Fibroblast of lung (primary cell): ENCODE measurements around the gene ANKRD44.

ENCODE experiments used
- EZH2 ChIP-seq: IDR thresholded peaks from 2 replicates; pipeline ENCODE4 v1.5.1; 2012; ENCODE audit warnings: low read length, control low read depth, mild to moderate bottlenecking; ENCODE audit errors: missing control alignments
- TF ChIP-seq, protein P1 (sequence below), 2 donors: IDR thresholded peaks in 1 of 2; conservative IDR thresholded peaks in 1 of 2; 1 replicate in 1 of 2; 2 replicates in 1 of 2; pipeline ENCODE4 v1.5.1; 2011 to 2012; ENCODE audit warnings: low read length in 2 of 2, control low read depth in 1 of 2, inconsistent platforms in 1 of 2, low read depth in 1 of 2, mild to moderate bottlenecking in 1 of 2

DNA sequence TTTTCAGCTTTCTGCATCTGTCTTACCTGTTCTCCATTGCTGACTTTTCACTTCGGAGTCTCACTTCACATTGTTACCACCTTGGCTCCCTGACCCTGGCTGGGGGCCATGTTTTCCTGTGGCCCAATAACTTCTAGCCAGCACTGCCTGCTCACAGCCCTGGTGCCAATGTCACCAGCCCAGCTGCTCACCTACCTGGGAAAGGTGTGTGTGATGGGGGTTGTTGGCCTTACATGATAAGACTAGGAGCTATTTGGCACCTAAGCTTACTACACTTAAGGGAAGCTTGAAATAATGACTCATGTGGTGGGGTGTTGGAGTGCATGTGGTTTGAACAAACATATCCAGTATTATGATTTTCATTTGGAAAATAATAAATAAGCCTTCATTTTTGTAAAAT is 346.6 kb downstream of the ANKRD44 start:
- TF ChIP-seq, protein P1, sequence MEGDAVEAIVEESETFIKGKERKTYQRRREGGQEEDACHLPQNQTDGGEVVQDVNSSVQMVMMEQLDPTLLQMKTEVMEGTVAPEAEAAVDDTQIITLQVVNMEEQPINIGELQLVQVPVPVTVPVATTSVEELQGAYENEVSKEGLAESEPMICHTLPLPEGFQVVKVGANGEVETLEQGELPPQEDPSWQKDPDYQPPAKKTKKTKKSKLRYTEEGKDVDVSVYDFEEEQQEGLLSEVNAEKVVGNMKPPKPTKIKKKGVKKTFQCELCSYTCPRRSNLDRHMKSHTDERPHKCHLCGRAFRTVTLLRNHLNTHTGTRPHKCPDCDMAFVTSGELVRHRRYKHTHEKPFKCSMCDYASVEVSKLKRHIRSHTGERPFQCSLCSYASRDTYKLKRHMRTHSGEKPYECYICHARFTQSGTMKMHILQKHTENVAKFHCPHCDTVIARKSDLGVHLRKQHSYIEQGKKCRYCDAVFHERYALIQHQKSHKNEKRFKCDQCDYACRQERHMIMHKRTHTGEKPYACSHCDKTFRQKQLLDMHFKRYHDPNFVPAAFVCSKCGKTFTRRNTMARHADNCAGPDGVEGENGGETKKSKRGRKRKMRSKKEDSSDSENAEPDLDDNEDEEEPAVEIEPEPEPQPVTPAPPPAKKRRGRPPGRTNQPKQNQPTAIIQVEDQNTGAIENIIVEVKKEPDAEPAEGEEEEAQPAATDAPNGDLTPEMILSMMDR (conservative IDR thresholded peaks at IDR 0.05 in 1 of 2, IDR thresholded peaks at IDR 0.05 in 1 of 2; ENCODE audit: low read depth in 1 of 2, low read length in 2 of 2) = no peak
- no peak for TF ChIP-seq EZH2
